ENCODE data around the gene PPP1R13B.

DNA sequence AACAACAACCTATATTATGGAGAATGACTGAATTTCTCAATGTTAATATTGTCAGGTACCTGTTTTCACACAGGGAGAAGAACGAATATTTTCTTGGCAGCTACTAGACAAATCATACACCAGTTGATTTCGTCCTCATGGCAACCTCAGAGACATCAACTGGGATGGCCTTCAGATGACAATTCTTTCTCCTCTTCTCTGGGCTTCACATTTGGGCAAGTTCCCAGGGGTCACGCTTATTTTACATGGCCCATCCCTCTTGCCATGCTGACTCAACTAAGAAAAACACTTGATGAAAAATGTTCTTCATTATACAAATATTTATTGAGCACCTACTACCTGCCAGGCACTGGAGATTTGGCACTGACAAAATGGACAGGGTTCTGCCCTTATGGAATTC, 29.0 kb downstream of the PPP1R13B start:
- TF ChIP-seq, protein P1, sequence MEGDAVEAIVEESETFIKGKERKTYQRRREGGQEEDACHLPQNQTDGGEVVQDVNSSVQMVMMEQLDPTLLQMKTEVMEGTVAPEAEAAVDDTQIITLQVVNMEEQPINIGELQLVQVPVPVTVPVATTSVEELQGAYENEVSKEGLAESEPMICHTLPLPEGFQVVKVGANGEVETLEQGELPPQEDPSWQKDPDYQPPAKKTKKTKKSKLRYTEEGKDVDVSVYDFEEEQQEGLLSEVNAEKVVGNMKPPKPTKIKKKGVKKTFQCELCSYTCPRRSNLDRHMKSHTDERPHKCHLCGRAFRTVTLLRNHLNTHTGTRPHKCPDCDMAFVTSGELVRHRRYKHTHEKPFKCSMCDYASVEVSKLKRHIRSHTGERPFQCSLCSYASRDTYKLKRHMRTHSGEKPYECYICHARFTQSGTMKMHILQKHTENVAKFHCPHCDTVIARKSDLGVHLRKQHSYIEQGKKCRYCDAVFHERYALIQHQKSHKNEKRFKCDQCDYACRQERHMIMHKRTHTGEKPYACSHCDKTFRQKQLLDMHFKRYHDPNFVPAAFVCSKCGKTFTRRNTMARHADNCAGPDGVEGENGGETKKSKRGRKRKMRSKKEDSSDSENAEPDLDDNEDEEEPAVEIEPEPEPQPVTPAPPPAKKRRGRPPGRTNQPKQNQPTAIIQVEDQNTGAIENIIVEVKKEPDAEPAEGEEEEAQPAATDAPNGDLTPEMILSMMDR (IDR thresholded peaks at IDR 0.05): no peak
- no peak for TF ChIP-seq POLR2A (IDR thresholded peaks at IDR 0.05)

Measured in heart left ventricle (tissue), 13 donors.